GM19351 (cell line): Measurements from ENCODE around the gene PLEKHG4B.

Experiments
- ATAC-seq: cut with Tn5 transposase; IDR thresholded peaks from one replicate; pipeline ENCODE4 v1.9.1; 2021; ENCODE audit warnings: mild to moderate bottlenecking, moderate library complexity; ENCODE audit not compliant: unreplicated experiment

The PLEKHG4B gene

GRCh38 chr5:75331-76320 lies 16.3 kb upstream of the PLEKHG4B start:
- no peak for ATAC-seq

GRCh38 chr5:76358-77169 lies 15.4 kb upstream of the PLEKHG4B start:
- no peak for ATAC-seq

- no peak for ATAC-seq
Measured at GRCh38 chr5:77170-77501, 14.8 kb upstream of the PLEKHG4B start.

GRCh38 chr5:77546-77945 lies 14.4 kb upstream of the PLEKHG4B start:
- no peak for ATAC-seq

- no peak for ATAC-seq
Measured at GRCh38 chr5:77957-78804, 13.8 kb upstream of the PLEKHG4B start.

- ATAC-seq, result no peak
Measured at GRCh38 chr5:78805-79149, 13.2 kb upstream of the PLEKHG4B start.

GRCh38 chr5:79263-79662 lies 12.7 kb upstream of the PLEKHG4B start:
- ATAC-seq, result no peak

GRCh38 chr5:79821-80220 lies 12.1 kb upstream of the PLEKHG4B start:
- no peak for ATAC-seq

GRCh38 chr5:81391-82021 lies 10.5 kb upstream of the PLEKHG4B start:
- no peak for ATAC-seq

GRCh38 chr5:82097-82496 lies 9.9 kb upstream of the PLEKHG4B start:
- ATAC-seq, result no peak

GRCh38 chr5:82570-82969 lies 9.4 kb upstream of the PLEKHG4B start:
- ATAC-seq, result no peak

- no peak for ATAC-seq
Measured at GRCh38 chr5:83029-83428, 8.9 kb upstream of the PLEKHG4B start.

GRCh38 chr5:85334-85995 lies 6.5 kb upstream of the PLEKHG4B start:
- ATAC-seq, result no peak

- no peak for ATAC-seq
Measured at GRCh38 chr5:89337-90286, 2.4 kb upstream of the PLEKHG4B start.

- no peak for ATAC-seq
Measured at GRCh38 chr5:90590-91547, 1.1 kb upstream of the PLEKHG4B start.

- no peak for ATAC-seq
Measured at GRCh38 chr5:92401-93220, 643 bp downstream of the PLEKHG4B start.
